Gastroesophageal sphincter (tissue), 4 donors: Measurements from ENCODE around the gene CTIF. TPM values are rescaled to one million over a fixed set of nuclear protein-coding genes. Genes with fewer than 3 reads are reported as not detected.
A peak's percentile ranks its signal among the peaks of the same experiment; 100 is the strongest.

ENCODE experiments used
- ATAC-seq: fragments of 150-250 bp; one replicate; pipeline ENCODE4 v1.9.1; 2016; ENCODE audit warnings: mild to moderate bottlenecking, moderate library complexity
- H3K27ac ChIP-seq, 4 donors: fragments of 200-600 bp; sonication (generic) in 3 of 4; 1 replicate in 3 of 4; 2 replicates in 1 of 4; pipeline ENCODE4 v1.5.1; 2016 to 2019
- H3K27me3 ChIP-seq: fragments of 200-600 bp; sonication (generic); one replicate; pipeline ENCODE4 v1.5.1; 2019
- H3K36me3 ChIP-seq, 2 donors: fragments of 200-600 bp; sonication (generic); one replicate each; pipeline ENCODE4 v1.5.1; 2019; ENCODE audit warnings: control low read depth in 1 of 2
- H3K4me1 ChIP-seq, 3 donors: fragments of 200-600 bp; sonication (generic); 1 replicate in 2 of 3; 2 replicates in 1 of 3; pipeline ENCODE4 v1.5.1; 2016 to 2019; ENCODE audit warnings: control low read depth in 2 of 3
- H3K4me3 ChIP-seq, 2 donors: fragments of 200-600 bp; sonication (generic); one replicate each; pipeline ENCODE4 v1.5.1; 2019; ENCODE audit warnings: mild to moderate bottlenecking in 1 of 2, moderate library complexity in 1 of 2
- H3K9me3 ChIP-seq, 3 donors: fragments of 200-600 bp; sonication (generic); one replicate each; pipeline ENCODE4 v1.5.1; 2017 to 2019; ENCODE audit warnings: control low read depth in 2 of 3
- EP300 ChIP-seq: sonication (generic); formaldehyde crosslinking; IDR thresholded peaks from one replicate; pipeline ENCODE4 v1.6.1; 2017; ENCODE audit warnings: antibody characterized with exemption, mild to moderate bottlenecking
- POLR2A ChIP-seq, 2 donors: fragments of 450-650 bp; IDR thresholded peaks; one replicate each; pipeline ENCODE4 v1.6.1; 2017; ENCODE audit warnings: antibody characterized with exemption in 2 of 2, mild to moderate bottlenecking in 2 of 2, moderate library complexity in 1 of 2
- POLR2AphosphoS5 ChIP-seq: sonication (generic); formaldehyde crosslinking; IDR thresholded peaks from one replicate; pipeline ENCODE4 v1.6.1; 2017; ENCODE audit warnings: antibody characterized with exemption
- WGBS, 2 donors: methylation state at CpG; one replicate each; pipeline ENCODE4 v1.1.5; 2018; ENCODE audit warnings: low coverage in 1 of 2; 5-methylcytosine and 5-hydroxymethylcytosine counted together
- total RNA-seq, 4 donors: library from RNA; depleted of rRNA; stranded (reverse); fragments of >200 nt; gene quantifications; one replicate each; pipeline ENCODE4 v1.1.0, GENCODE V29; 2016
- TF ChIP-seq, protein P1 (sequence below), 4 experiments: fragments of 200-600 bp in 2 of 4; fragments of 450-650 bp in 2 of 4; sonication (generic) in 1 of 4; IDR thresholded peaks; one replicate each; pipeline ENCODE4 v1.5.1; 2017 to 2019; ENCODE audit warnings: antibody characterized with exemption in 4 of 4, mild to moderate bottlenecking in 2 of 4, moderate library complexity in 2 of 4

Gene CTIF
- total RNA-seq, 4 donors from 2014 or later: 31.4 to 124 (median 78.1) TPM

DNA sequence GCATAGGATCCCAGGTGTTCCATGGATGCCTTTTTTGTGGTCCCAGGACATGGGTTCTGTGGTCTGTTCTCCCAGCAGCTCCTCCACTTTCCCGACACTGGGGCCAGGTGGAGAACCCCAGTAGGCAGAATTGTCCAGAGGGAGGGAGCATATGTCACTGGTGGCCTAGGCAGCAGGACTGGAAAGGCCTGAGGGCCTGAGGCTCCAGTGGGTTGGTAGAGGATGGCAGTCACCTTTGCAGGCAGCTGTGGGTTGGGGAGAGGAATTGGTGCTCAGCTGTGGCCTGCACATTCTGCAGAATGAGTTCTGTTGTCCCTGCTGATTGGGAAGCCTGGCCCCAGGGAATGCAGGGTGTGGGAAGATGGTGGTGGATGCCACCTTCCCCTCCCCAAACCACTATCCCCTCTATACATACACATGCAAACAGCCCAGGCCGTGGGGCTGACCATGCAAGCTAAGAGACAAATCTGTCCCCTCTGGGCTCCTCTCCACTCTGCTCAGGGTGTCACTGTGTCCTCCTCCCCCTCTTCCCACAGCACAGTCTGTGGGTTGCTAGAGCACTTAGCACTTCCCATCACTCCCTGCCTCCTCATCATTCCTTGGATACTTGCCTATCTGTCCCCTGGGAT is 11.4 kb downstream of the CTIF start:
- no peak overlapping the region for H3K4me3 ChIP-seq
- no peaks in the 10 kb centered on the region for H3K9me3 ChIP-seq
- H3K27me3 ChIP-seq: no peaks in the 10 kb centered on the region
- peaks cover 0 to 16% of the 10 kb centered on the region in 2 donors for H3K36me3 ChIP-seq
- no peak for ATAC-seq
- no peak for TF ChIP-seq EP300
- no peak for TF ChIP-seq POLR2A (IDR thresholded peaks at IDR 0.05)
- no peak for TF ChIP-seq POLR2AphosphoS5
- TF ChIP-seq, protein P1, sequence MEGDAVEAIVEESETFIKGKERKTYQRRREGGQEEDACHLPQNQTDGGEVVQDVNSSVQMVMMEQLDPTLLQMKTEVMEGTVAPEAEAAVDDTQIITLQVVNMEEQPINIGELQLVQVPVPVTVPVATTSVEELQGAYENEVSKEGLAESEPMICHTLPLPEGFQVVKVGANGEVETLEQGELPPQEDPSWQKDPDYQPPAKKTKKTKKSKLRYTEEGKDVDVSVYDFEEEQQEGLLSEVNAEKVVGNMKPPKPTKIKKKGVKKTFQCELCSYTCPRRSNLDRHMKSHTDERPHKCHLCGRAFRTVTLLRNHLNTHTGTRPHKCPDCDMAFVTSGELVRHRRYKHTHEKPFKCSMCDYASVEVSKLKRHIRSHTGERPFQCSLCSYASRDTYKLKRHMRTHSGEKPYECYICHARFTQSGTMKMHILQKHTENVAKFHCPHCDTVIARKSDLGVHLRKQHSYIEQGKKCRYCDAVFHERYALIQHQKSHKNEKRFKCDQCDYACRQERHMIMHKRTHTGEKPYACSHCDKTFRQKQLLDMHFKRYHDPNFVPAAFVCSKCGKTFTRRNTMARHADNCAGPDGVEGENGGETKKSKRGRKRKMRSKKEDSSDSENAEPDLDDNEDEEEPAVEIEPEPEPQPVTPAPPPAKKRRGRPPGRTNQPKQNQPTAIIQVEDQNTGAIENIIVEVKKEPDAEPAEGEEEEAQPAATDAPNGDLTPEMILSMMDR (IDR thresholded peaks at IDR 0.05): no peak
- no CpG with 5 or more reads among the region's 2 CpGs for WGBS, 2 donors
- peak overlapping the region in 2 of 4 donors; percentile 38 to 94 for H3K27ac ChIP-seq
- H3K4me1 ChIP-seq: peaks cover 15 to 64% (median 32%) of the 10 kb centered on the region in 3 donors

DNA sequence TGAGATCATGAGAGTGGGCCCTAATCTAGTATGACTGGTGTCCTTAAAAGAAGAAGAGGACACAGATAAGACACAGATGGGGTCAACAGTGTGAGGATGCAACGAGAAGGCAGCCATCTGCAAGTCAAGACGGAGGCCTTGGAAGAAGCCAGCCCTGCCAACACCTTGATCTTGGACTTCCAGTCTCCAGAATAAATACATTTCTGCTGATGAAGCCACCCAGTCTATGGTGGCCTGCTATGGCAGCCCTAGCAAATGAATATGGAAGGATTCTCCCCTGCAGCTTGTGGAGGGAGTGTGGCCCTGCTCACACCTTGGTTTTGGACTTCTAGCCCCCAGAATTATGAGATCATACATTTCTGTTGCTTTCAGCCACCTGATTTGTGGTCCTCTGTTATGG is 12.3 kb downstream of the CTIF start:
- ATAC-seq: no peak
- no peaks in the 10 kb centered on the region for H3K9me3 ChIP-seq
- peak overlapping the region in 1 of 4 donors; percentile 94 for H3K27ac ChIP-seq
- H3K27me3 ChIP-seq: no peaks in the 10 kb centered on the region
- H3K4me1 ChIP-seq: peaks cover 7 to 64% (median 23%) of the 10 kb centered on the region in 3 donors
- TF ChIP-seq POLR2A (IDR thresholded peaks at IDR 0.05): no peak
- no peak for TF ChIP-seq EP300
- no peak for TF ChIP-seq POLR2AphosphoS5
- TF ChIP-seq, protein P1 (IDR thresholded peaks at IDR 0.05): no peak
- peaks cover 0 to 16% of the 10 kb centered on the region in 2 donors for H3K36me3 ChIP-seq
- WGBS, 2 donors: 100% methylated on average over 2 of the region's 2 CpGs
- no peak overlapping the region for H3K4me3 ChIP-seq

DNA sequence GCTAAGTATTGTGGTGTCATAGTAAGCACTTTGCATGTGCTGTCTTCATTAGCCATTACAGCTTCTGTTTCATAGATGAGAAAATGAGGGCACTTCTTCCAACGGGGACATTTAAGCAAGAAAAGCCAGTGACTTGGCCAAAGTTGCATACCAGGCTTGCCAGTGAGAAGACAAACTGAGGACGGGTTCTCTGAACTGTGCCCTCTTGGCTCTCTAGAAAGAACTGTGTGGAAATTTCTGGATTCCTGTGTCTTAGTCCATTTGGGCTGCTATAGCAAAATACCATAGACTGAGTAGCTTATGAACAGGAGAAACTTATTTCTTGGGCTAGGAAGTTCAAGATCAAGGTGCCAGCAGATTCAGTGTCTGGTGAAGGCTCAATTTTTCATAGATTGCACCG is 13.3 kb downstream of the CTIF start:
- peaks cover 0 to 16% of the 10 kb centered on the region in 2 donors for H3K36me3 ChIP-seq
- no peak overlapping the region for H3K4me3 ChIP-seq
- WGBS, 2 donors: 100% methylated on average over 1 to 2 of the region's 3 CpGs
- H3K9me3 ChIP-seq: no peaks in the 10 kb centered on the region
- H3K27ac ChIP-seq: no peak overlapping the region
- peaks cover 7 to 64% (median 15%) of the 10 kb centered on the region in 3 donors for H3K4me1 ChIP-seq
- no peak for ATAC-seq
- TF ChIP-seq POLR2A (IDR thresholded peaks at IDR 0.05): no peak
- TF ChIP-seq, protein P1 (IDR thresholded peaks at IDR 0.05): no peak
- TF ChIP-seq POLR2AphosphoS5: no peak
- no peak for TF ChIP-seq EP300
- no peaks in the 10 kb centered on the region for H3K27me3 ChIP-seq

DNA sequence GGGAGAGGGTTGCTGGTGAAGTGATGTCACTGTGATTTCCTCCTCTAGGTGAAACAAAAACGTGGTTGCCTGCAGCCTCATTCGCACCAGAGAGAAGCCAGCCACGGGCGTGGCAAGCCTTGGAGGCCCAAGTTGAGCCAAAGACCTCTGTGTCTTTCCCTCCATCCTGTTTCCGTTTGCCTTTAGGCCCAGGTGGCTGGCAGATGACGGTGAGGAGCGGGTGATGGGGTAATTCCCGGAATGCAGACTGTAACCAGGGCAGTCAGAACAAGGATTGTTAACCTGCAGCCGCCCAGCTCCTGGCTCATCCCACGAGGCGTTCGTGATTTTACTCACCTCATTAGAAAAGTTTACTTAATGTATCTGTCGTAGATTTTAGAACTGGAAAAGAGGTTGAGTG is 14.4 kb downstream of the CTIF start:
- no peak overlapping the region for H3K27ac ChIP-seq
- ATAC-seq: no peak
- WGBS, 2 donors: 90% methylated on average over 12 of the region's 13 CpGs; no CpG with 5 or more reads in 1 of the 2 donors

More for the DNA sequence above, 14.4 kb downstream of the CTIF start:
- Histone ChIP-seq H3K27me3 (no peaks in the 10 kb centered on the region), H3K9me3 (no peaks in the 10 kb centered on the region), H3K4me1 (peaks cover 3 to 53% (median 7%) of the 10 kb centered on the region in 3 donors), H3K36me3 (peaks cover 0 to 16% of the 10 kb centered on the region in 2 donors), H3K4me3 (no peak overlapping the region)
- TF ChIP-seq EP300 (no peak), POLR2A (IDR thresholded peaks at IDR 0.05) (no peak), POLR2AphosphoS5 (no peak)
- TF ChIP-seq, protein P1 (IDR thresholded peaks at IDR 0.05): no peak
